ENCODE measurements around the gene CTIF. TPM values are rescaled to one million over a fixed set of nuclear protein-coding genes. Genes with fewer than 3 reads are reported as not detected.

Gene CTIF
- total and polyA plus RNA-seq, 12 donors = 20.5 to 159 (median 57.0) TPM

DNA sequence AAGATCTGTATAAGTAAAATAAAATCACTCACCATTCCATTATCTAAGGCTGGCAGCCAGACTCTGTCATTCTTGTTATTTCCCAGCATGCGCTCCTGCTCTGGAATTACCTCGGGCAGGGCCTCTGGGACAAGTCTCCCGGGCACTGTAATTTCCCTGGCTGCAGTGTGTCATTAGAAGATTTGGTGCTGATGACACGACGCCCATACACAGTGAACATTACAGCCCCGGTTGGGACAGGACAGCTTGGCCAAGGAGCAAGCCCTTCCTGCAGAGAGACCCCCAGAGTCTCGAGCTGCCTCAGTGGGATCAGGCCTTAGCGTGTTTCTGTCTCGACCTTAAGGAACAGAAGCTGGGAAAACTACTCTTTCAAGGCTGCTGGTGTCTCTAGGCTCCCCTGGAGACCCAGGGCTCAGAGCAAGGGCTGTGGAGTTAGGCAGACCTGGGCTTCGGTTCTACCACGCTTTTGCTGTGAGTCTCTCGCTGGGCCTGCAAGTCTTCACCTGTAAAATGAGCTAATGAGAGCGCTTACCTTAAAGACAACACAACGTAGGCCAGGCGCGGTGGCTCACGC lies 372.2 kb downstream of the CTIF start:
- Histone ChIP-seq H3K36me3 (replicated peaks in 1 of 2) (no peaks in the 10 kb centered on the region), H3K27me3 (no peaks in the 10 kb centered on the region), H3K9me3 (replicated peaks in 1 of 3) (no peaks in the 10 kb centered on the region), H3K4me3 (no peak overlapping the region), H3K27ac (no peak overlapping the region), H3K4me1 (replicated peaks in 1 of 2) (peaks cover 0 to 15% of the 10 kb centered on the region in 2 donors)
- WGBS, 4 donors = 90 to 96% (median 92%) methylated on average over 14 to 17 of the region's 17 CpGs
- DNase-seq = no peak
- no peak for TF ChIP-seq POLR2A (IDR thresholded peaks at IDR 0.05)
- TF ChIP-seq, protein P1, sequence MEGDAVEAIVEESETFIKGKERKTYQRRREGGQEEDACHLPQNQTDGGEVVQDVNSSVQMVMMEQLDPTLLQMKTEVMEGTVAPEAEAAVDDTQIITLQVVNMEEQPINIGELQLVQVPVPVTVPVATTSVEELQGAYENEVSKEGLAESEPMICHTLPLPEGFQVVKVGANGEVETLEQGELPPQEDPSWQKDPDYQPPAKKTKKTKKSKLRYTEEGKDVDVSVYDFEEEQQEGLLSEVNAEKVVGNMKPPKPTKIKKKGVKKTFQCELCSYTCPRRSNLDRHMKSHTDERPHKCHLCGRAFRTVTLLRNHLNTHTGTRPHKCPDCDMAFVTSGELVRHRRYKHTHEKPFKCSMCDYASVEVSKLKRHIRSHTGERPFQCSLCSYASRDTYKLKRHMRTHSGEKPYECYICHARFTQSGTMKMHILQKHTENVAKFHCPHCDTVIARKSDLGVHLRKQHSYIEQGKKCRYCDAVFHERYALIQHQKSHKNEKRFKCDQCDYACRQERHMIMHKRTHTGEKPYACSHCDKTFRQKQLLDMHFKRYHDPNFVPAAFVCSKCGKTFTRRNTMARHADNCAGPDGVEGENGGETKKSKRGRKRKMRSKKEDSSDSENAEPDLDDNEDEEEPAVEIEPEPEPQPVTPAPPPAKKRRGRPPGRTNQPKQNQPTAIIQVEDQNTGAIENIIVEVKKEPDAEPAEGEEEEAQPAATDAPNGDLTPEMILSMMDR (IDR thresholded peaks at IDR 0.05) = no peak
- intact Hi-C loops (cut with DNase I) = no loop called here

Small RNA genes within 50 kb of the gene (microRNA-seq; reads per million reads assigned to microRNA genes)
- 0.89 to 1.9 (median 1.4) reads per million in 3 donors for gene MIR4743

Small RNA genes within 50 kb of the gene (small RNA-seq; reads per million reads assigned to genes)
- gene MIR4743 = 0 reads per million in 2 donors

Other genes with a start within 250 kb of the CTIF start
- 10 to 100 TPM; 21.6 to 42.8 (median 29.2) TPM for gene ZBTB7C, start 129.6 kb upstream of the CTIF start, total RNA-seq
- gene ZBTB7C, start 129.6 kb upstream of the CTIF start, polyA plus RNA-seq = 10 to 100 TPM in 1 of 3 donors, 1 to 10 TPM in 2; 5.2 to 22.6 (median 6.0) TPM